Endothelial cell of umbilical vein (primary cell): ENCODE measurements around the gene MTCL1. TPM values are rescaled to one million over a fixed set of nuclear protein-coding genes. Genes with fewer than 3 reads are reported as not detected.
A peak's percentile ranks its signal among the peaks of the same experiment; 100 is the strongest.

Source experiments
- BruUV-seq: library from RNA; stranded (reverse); fragments of 400-500 nt; replicated peaks from 2 replicates; lab custom pipeline; 2021; lab: Mats Ljungman, UMichigan
- CTCF ChIA-PET: fragments of 300-600, 350-600 bp; sonication (Branson Sonifier 250); formaldehyde crosslinking; loops from one replicate; lab custom pipeline; 2021; ENCODE audit warnings: antibody characterized with exemption, inconsistent platforms; lab: Charles Lee
- POLR2A ChIA-PET: fragments of 300-600, 350-600 bp; sonication (Branson Sonifier 250); formaldehyde crosslinking; loops from one replicate; lab custom pipeline; 2021; ENCODE audit warnings: antibody characterized with exemption, inconsistent platforms; lab: Charles Lee
- DNase-seq: peaks from one replicate; pipeline ENCODE4 v3.0.0-alpha.2; 2011; ENCODE audit warnings: low read depth, low spot score
- FAIRE-seq: peaks from 2 replicates; lab custom pipeline; 2011; peaks lifted over from hg19 to GRCh38; lab: Jason Lieb, UNC
- H2AFZ ChIP-seq: 2 replicates; pipeline ENCODE4 v1.6.0; 2012; ENCODE audit warnings: low read depth, low read length, control low read depth, inconsistent platforms
- H3K27ac ChIP-seq: 2 replicates; pipeline ENCODE4 v1.5.1; 2011; ENCODE audit warnings: low read depth, mild to moderate bottlenecking, control low read depth, low read length, moderate library complexity; ENCODE audit not compliant: insufficient read depth
- H3K27me3 ChIP-seq, 2 experiments: 2 replicates each; pipeline versions ENCODE4 v1.6.0 to v1.6.1; 2011; ENCODE audit warnings: low read length in 2 of 2, mixed read lengths in 1 of 2; ENCODE audit not compliant: control insufficient read depth in 2 of 2, insufficient read depth in 2 of 2
- H3K36me3 ChIP-seq, 2 experiments: 2 replicates in 1 of 2; 3 replicates in 1 of 2; pipeline ENCODE4 v1.5.1; 2011; ENCODE audit warnings: low read length in 2 of 2, mild to moderate bottlenecking in 1 of 2, moderate library complexity in 1 of 2; ENCODE audit not compliant: control insufficient read depth in 2 of 2, insufficient read depth in 2 of 2; ENCODE audit errors: extremely low read depth in 1 of 2
- H3K4me1 ChIP-seq: 3 replicates; pipeline ENCODE4 v1.5.1; 2011; ENCODE audit warnings: mild to moderate bottlenecking, low read length; ENCODE audit not compliant: control insufficient read depth, insufficient read depth; ENCODE audit errors: extremely low read depth
- H3K4me2 ChIP-seq: 2 replicates; pipeline ENCODE4 v1.6.1; 2011; ENCODE audit warnings: low read length, control low read depth, mixed read lengths; ENCODE audit not compliant: insufficient read depth
- H3K4me3 ChIP-seq, 3 experiments: fragments of 200-600 bp in 1 of 3; sonication (generic), shearing (Covaris generic) in 1 of 3; replicated peaks in 1 of 3; 2 replicates each; pipeline ENCODE4 v1.5.1; 2011 to 2016; ENCODE audit warnings: control low read depth in 3 of 3, low read length in 3 of 3, mild to moderate bottlenecking in 2 of 3, inconsistent platforms in 1 of 3, low read depth in 1 of 3, moderate library complexity in 1 of 3; ENCODE audit not compliant: insufficient read depth in 1 of 3
- H3K79me2 ChIP-seq: 2 replicates; pipeline ENCODE4 v1.6.0; 2012; ENCODE audit warnings: low read length, inconsistent platforms; ENCODE audit not compliant: control insufficient read depth, insufficient read depth
- H3K9ac ChIP-seq: replicated peaks from 2 replicates; pipeline ENCODE3; 2011; ENCODE audit warnings: low read length, control low read depth; ENCODE audit not compliant: insufficient read depth; ENCODE audit errors: extremely low read depth
- H3K9me1 ChIP-seq: replicated peaks from 3 replicates; pipeline ENCODE4 v1.6.0; 2011; ENCODE audit warnings: mild to moderate bottlenecking, low read length; ENCODE audit not compliant: control insufficient read depth, insufficient read depth; ENCODE audit errors: extremely low read depth
- H3K9me3 ChIP-seq: replicated peaks from 2 replicates; pipeline ENCODE4 v1.5.1; 2012; ENCODE audit warnings: low read length, inconsistent platforms; ENCODE audit not compliant: control insufficient read depth, insufficient read depth
- H4K20me1 ChIP-seq: replicated peaks from 2 replicates; pipeline ENCODE3; 2011; ENCODE audit warnings: mild to moderate bottlenecking, low read length; ENCODE audit not compliant: control insufficient read depth, insufficient read depth; ENCODE audit errors: extremely low read depth
- EZH2 ChIP-seq: IDR thresholded peaks from 2 replicates; pipeline ENCODE4 v1.6.1; 2012; ENCODE audit warnings: borderline replicate concordance, low read depth, mild to moderate bottlenecking, moderate library complexity, low read length, inconsistent platforms; ENCODE audit not compliant: severe bottlenecking
- FOS ChIP-seq: IDR thresholded peaks from 2 replicates; pipeline ENCODE4 v1.6.1; 2011; ENCODE audit warnings: mild to moderate bottlenecking, low read length, moderate library complexity, borderline replicate concordance; ENCODE audit not compliant: insufficient read depth
- GATA2 ChIP-seq: IDR thresholded peaks from 2 replicates; pipeline ENCODE4 v1.7.0; 2011; ENCODE audit warnings: low read depth, mild to moderate bottlenecking, moderate library complexity, mixed read lengths, low read length; ENCODE audit not compliant: insufficient read length, insufficient read depth
- JUN ChIP-seq: IDR thresholded peaks from 2 replicates; pipeline ENCODE4 v1.6.1; 2011; ENCODE audit warnings: borderline replicate concordance, low read depth; ENCODE audit not compliant: insufficient read length, insufficient read depth
- MYC ChIP-seq: IDR thresholded peaks from one replicate; pipeline ENCODE4 v1.6.1; 2011; ENCODE audit warnings: mild to moderate bottlenecking, low read depth, low read length
- POLR2A ChIP-seq: IDR thresholded peaks from 2 replicates; pipeline ENCODE4 v1.6.1; 2012; ENCODE audit warnings: low read depth, mild to moderate bottlenecking, control low read depth, low read length
- POLR2AphosphoS5 ChIP-seq: IDR thresholded peaks from 2 replicates; pipeline ENCODE4 v1.6.1; 2012; ENCODE audit warnings: low read depth, mild to moderate bottlenecking, control low read depth, low read length, moderate library complexity; ENCODE audit not compliant: insufficient read depth
- dilution Hi-C: fragments of 300-500 bp; cut with MboI; formaldehyde crosslinking; loops from one replicate; pipeline ENCODE4 v1.15.0; 2019; ENCODE audit warnings: low sequenced_read_pairs; ENCODE audit not compliant: extremely low pct_ligation_motif_present
- intact Hi-C: fragments of 100-400 bp; cut with micrococcal nuclease; formaldehyde crosslinking; loops from one replicate; pipeline ENCODE4 v1.10.0; 2022
- polyA plus RNA-seq, 4 experiments: library from polyadenylated mRNA; depleted of rRNA in 3 of 4; stranded (reverse) in 3 of 4; unstranded in 1 of 4; fragments of >200 nt; gene quantifications; 2 replicates each; pipeline versions ENCODE4 v1.2.1 to v1.2.3, GENCODE V29; 2011 to 2012; ENCODE audit warnings: missing spikeins in 1 of 4
- total RNA-seq: library from RNA; stranded (reverse); gene quantifications from 2 replicates; pipeline ENCODE4 v1.2.3, GENCODE V29; 2021
- TF ChIP-seq, protein P1 (sequence below), 2 donors: IDR thresholded peaks; 1 replicate in 1 of 2; 2 replicates in 1 of 2; pipeline ENCODE4 v1.5.1; 2011; ENCODE audit warnings: low read length in 2 of 2, mild to moderate bottlenecking in 2 of 2, moderate library complexity in 2 of 2, control low read depth in 1 of 2, inconsistent platforms in 1 of 2, low read depth in 1 of 2; ENCODE audit not compliant: insufficient read depth in 1 of 2; ENCODE audit errors: extremely low read depth in 1 of 2
- TF ChIP-seq, protein P2 (sequence below): IDR thresholded peaks from 2 replicates; pipeline ENCODE4 v1.6.1; 2011; ENCODE audit not compliant: insufficient read depth, insufficient read length

The MTCL1 gene
- total and polyA plus RNA-seq, 2 donors (not counting 3 experiments of a cell fraction or from before 2014, with no cell fraction given), result 11.9 to 75.7 TPM

DNA sequence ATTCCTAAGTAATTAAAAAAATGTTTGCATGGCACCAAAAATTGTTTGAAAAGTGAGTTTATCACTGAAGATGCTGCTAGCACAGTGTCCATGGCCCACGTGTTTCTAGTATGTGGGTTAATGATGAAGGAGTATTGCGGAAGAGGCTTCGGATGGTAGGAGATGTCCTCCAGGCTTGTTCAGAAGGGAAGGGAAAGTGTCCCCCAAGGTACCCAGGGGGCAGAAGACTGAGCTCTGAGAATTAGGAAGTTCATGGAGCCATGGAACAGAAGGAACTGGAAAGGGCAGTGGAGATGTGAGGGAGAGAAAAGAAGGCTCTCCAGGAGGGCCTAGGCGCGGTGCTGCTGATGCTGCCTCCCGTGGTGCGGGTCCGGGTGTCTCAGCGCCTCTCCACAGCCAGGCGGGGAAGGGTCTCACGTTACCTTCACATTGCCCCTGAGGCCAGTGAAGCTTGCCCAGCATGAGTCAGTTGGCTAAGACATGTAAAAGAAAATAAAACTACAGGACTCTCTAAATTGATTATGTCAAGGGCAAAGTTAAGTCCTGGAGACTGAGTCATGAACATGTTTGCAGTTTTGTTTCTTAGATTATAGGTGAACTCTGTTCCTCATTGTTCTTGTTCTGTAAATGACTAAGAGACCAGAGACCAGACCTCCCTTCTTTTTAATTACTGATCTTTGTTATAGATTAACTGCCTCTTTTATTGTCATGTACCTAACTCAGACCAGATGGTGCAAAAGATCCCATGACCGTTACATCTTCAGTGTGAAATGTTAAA, 89.0 kb downstream of the MTCL1 start:
- no peaks in the 10 kb centered on the region for H3K9me3 ChIP-seq
- H3K27ac ChIP-seq, result peak overlapping the region; percentile 89
- peaks cover 6% of the 10 kb centered on the region for H3K79me2 ChIP-seq
- dilution Hi-C loops (no loop called here), intact Hi-C loops (no loop called here)
- H3K4me2 ChIP-seq, result peak overlapping the region; percentile 12
- TF ChIP-seq FOS (peak; percentile 49), JUN (no peak), POLR2A (no peak), GATA2 (peak; percentile 68), MYC (no peak), POLR2AphosphoS5 (peak; percentile 16), EZH2 (no peak)
- TF ChIP-seq, protein P1, sequence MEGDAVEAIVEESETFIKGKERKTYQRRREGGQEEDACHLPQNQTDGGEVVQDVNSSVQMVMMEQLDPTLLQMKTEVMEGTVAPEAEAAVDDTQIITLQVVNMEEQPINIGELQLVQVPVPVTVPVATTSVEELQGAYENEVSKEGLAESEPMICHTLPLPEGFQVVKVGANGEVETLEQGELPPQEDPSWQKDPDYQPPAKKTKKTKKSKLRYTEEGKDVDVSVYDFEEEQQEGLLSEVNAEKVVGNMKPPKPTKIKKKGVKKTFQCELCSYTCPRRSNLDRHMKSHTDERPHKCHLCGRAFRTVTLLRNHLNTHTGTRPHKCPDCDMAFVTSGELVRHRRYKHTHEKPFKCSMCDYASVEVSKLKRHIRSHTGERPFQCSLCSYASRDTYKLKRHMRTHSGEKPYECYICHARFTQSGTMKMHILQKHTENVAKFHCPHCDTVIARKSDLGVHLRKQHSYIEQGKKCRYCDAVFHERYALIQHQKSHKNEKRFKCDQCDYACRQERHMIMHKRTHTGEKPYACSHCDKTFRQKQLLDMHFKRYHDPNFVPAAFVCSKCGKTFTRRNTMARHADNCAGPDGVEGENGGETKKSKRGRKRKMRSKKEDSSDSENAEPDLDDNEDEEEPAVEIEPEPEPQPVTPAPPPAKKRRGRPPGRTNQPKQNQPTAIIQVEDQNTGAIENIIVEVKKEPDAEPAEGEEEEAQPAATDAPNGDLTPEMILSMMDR (IDR thresholded peaks at IDR 0.05; ENCODE audit: extremely low read depth in 1 of 2, insufficient read depth in 1 of 2, low read depth in 1 of 2, low read length in 2 of 2), result no peak
- TF ChIP-seq, protein P2, sequence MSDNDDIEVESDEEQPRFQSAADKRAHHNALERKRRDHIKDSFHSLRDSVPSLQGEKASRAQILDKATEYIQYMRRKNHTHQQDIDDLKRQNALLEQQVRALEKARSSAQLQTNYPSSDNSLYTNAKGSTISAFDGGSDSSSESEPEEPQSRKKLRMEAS, result no peak
- ChIA-PET CTCF (interaction anchor here (0.9 to 1.6 kb wide), 5 partner anchors 7 to 97 kb away, joined by 3 to 5 read pairs (median 3); no protein-coding TSS in a partner anchor), POLR2A (no interaction called here)
- no peak overlapping the region for H3K4me3 ChIP-seq
- BruUV-seq, result no TSS peak
- H3K9me1 ChIP-seq, result no peaks in the 10 kb centered on the region
- H3K36me3 ChIP-seq, result peaks cover 0 to 2% of the 10 kb centered on the region in 2 experiments
- H2AFZ ChIP-seq, result no peak overlapping the region
- peak overlapping the region; percentile 53 for H3K9ac ChIP-seq
- peaks cover 58% of the 10 kb centered on the region for H3K4me1 ChIP-seq
- DNase-seq (peak; percentile 66), FAIRE-seq (peak; percentile 77)
- H3K27me3 ChIP-seq, result no peaks in the 10 kb centered on the region
- no peaks in the 10 kb centered on the region for H4K20me1 ChIP-seq
